ENCODE results near the gene MMP2. TPM values are rescaled to one million over a fixed set of nuclear protein-coding genes. Genes with fewer than 3 reads are reported as not detected.

Gene MMP2
- total and polyA plus RNA-seq, 2 experiments from 2014 or later: 128 to 196 TPM

DNA sequence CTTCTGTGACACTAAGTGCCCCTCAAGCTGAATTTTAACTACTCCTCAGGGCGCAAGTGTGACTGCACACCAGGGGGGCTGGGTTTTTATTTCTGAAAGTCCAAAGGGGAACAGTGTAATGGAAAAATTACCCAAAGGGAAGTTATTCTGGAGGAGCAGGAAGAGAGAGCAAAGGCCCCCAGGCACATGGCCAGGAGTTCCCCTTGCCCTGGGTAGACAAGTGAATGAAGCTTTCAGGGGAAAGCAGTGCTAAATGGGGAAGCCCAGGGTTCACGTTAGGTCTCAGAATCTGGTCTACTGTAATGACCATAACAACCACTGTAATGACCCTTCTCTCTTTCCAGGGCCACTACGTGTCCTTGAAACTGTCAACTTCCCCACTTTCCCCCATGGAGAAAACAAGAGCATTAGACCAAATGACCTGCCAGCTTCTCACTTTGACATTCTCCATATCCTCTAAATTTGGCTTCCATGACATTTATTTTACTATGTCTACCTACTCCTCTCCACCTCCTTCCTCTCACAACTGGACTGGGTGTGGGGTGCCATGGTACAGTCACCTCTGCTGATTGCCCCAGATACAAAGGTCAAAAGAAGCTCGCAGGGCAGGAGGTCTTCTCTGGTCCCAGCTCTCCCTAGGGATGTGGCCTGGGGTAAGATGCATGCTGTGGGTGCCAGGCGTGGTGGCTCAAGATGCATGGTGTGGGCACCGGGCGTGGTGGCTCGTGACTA, 34.1 kb upstream of the MMP2 start:
- 93% methylated on average over 8 of the region's 8 CpGs for WGBS (ENCODE audit: low lambda C conversion rate, missing lambda C conversion rate)
- H3K4me3 ChIP-seq: no peak overlapping the region
- H4K20me1 ChIP-seq (ENCODE audit: insufficient read depth, poor library complexity, severe bottlenecking): no peaks in the 10 kb centered on the region
- no peaks in the 10 kb centered on the region for H3K79me2 ChIP-seq
- no peak overlapping the region for H3K4me2 ChIP-seq
- DNase-seq (ENCODE audit: low spot score): no peak
- H2AFZ ChIP-seq: no peak overlapping the region
- no peaks in the 10 kb centered on the region for H3K36me3 ChIP-seq (replicated peaks; ENCODE audit: insufficient read depth, low read depth)
- H3K9me2 ChIP-seq (replicated peaks; ENCODE audit: insufficient read depth): no peaks in the 10 kb centered on the region
- no peak overlapping the region for H3K27ac ChIP-seq
- H3K9me3 ChIP-seq (ENCODE audit: low read depth): no peaks in the 10 kb centered on the region
- TF ChIP-seq, protein P1, sequence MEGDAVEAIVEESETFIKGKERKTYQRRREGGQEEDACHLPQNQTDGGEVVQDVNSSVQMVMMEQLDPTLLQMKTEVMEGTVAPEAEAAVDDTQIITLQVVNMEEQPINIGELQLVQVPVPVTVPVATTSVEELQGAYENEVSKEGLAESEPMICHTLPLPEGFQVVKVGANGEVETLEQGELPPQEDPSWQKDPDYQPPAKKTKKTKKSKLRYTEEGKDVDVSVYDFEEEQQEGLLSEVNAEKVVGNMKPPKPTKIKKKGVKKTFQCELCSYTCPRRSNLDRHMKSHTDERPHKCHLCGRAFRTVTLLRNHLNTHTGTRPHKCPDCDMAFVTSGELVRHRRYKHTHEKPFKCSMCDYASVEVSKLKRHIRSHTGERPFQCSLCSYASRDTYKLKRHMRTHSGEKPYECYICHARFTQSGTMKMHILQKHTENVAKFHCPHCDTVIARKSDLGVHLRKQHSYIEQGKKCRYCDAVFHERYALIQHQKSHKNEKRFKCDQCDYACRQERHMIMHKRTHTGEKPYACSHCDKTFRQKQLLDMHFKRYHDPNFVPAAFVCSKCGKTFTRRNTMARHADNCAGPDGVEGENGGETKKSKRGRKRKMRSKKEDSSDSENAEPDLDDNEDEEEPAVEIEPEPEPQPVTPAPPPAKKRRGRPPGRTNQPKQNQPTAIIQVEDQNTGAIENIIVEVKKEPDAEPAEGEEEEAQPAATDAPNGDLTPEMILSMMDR (IDR thresholded peaks at IDR 0.05; ENCODE audit: poor library complexity): no peak
- TF ChIP-seq EZH2 (IDR thresholded peaks at IDR 0.05; ENCODE audit: borderline replicate concordance) (no peak), EZH2phosphoT487 (IDR thresholded peaks at IDR 0.05; ENCODE audit: low read depth, severe bottlenecking, unreplicated experiment) (no peak)
- no peaks in the 10 kb centered on the region for H3K27me3 ChIP-seq
- H3K4me1 ChIP-seq (ENCODE audit: insufficient read depth): no peaks in the 10 kb centered on the region

GRCh38 chr16:55447231-55447630, 31.8 kb upstream of the MMP2 start:
- 98% methylated on average over 12 of the region's 12 CpGs for WGBS (ENCODE audit: low lambda C conversion rate, missing lambda C conversion rate)
- H3K79me2 ChIP-seq: no peaks in the 10 kb centered on the region
- no peaks in the 10 kb centered on the region for H3K4me1 ChIP-seq (ENCODE audit: insufficient read depth)
- no peak for DNase-seq (ENCODE audit: low spot score)
- H4K20me1 ChIP-seq (ENCODE audit: insufficient read depth, poor library complexity, severe bottlenecking): no peaks in the 10 kb centered on the region
- TF ChIP-seq, protein P1 (IDR thresholded peaks at IDR 0.05; ENCODE audit: poor library complexity): no peak
- TF ChIP-seq EZH2phosphoT487 (IDR thresholded peaks at IDR 0.05; ENCODE audit: low read depth, severe bottlenecking, unreplicated experiment) (no peak), EZH2 (IDR thresholded peaks at IDR 0.05; ENCODE audit: borderline replicate concordance) (no peak)
- H2AFZ ChIP-seq: no peak overlapping the region
- no peak overlapping the region for H3K4me3 ChIP-seq
- no peaks in the 10 kb centered on the region for H3K9me3 ChIP-seq (ENCODE audit: low read depth)
- no peaks in the 10 kb centered on the region for H3K36me3 ChIP-seq (replicated peaks; ENCODE audit: insufficient read depth, low read depth)
- no peaks in the 10 kb centered on the region for H3K9me2 ChIP-seq (replicated peaks; ENCODE audit: insufficient read depth)
- H3K4me2 ChIP-seq: no peak overlapping the region
- no peak overlapping the region for H3K27ac ChIP-seq
- no peaks in the 10 kb centered on the region for H3K27me3 ChIP-seq

- Histone ChIP-seq H3K9me2 (replicated peaks; ENCODE audit: insufficient read depth) (no peaks in the 10 kb centered on the region), H3K4me3 (no peak overlapping the region), H3K27ac (no peak overlapping the region), H3K79me2 (no peaks in the 10 kb centered on the region), H2AFZ (no peak overlapping the region), H3K4me1 (ENCODE audit: insufficient read depth) (no peaks in the 10 kb centered on the region), H3K9me3 (ENCODE audit: low read depth) (no peaks in the 10 kb centered on the region), H4K20me1 (ENCODE audit: insufficient read depth, poor library complexity, severe bottlenecking) (no peaks in the 10 kb centered on the region), H3K4me2 (no peak overlapping the region), H3K27me3 (no peaks in the 10 kb centered on the region), H3K36me3 (replicated peaks; ENCODE audit: insufficient read depth, low read depth) (no peaks in the 10 kb centered on the region)
- 88% methylated on average over 2 of the region's 2 CpGs for WGBS (ENCODE audit: low lambda C conversion rate, missing lambda C conversion rate)
- no peak for DNase-seq (ENCODE audit: low spot score)
- TF ChIP-seq EZH2phosphoT487 (IDR thresholded peaks at IDR 0.05; ENCODE audit: low read depth, severe bottlenecking, unreplicated experiment): no peak
- TF ChIP-seq, protein P1 (IDR thresholded peaks at IDR 0.05; ENCODE audit: poor library complexity): no peak
- TF ChIP-seq EZH2 (IDR thresholded peaks at IDR 0.05; ENCODE audit: borderline replicate concordance): no peak
These were observed 26.0 kb upstream of the MMP2 start for GRCh38 chr16:55452996-55453395.
